GM10847 (cell line): ENCODE measurements around the gene FARP2.

ENCODE experiments used
- POLR2A ChIP-seq: IDR thresholded peaks from 2 replicates; pipeline ENCODE4 v1.6.1; 2011; ENCODE audit not compliant: insufficient read length; ENCODE audit errors: extremely low read depth

Gene FARP2

DNA sequence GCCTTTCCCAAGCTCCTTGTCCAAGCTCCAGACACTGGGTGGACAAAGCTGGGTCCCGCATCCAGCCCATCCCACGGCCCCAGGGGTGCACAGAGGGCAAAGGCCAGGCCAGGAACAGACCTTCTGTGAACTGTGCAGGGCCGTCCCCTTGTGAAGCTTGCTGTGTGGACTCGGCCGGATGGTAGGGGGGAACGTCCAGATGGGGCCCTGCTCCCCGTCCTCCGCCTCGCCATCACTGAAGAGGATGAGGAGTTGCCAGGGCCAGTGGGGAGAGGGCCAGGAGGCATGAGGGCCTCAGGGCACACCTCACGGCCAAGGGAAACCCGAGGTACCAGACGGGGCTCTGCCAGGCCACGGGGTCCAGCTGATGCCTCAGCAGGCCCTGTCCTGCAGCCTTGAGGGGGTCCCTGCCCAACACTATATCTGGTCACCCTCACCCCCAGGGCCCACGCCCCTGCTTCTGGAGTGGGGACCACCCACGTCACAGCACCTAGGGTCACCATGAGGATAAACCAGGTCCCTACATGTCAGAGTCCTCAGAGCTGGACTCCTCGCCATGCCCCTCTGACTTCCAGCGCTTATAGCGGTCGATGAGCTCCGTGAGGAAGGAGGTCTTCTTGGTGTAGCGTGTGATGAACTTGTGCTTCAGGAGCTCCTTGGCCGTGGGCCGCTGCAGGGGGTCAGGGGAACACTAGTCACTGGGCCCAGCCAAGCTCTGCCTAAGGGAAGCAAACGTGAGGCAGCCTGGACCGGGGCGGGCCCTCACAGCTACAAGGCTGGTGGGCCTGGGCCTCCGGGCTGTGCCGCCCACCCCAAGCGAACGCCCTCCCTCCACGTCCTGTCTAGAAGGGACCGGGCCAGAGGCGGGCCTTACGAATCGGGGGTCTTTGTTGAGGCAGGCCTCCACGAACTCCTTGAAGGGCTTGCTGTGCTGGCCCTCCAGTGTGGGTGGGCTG is 142.3 kb downstream of the FARP2 start:
- no peak for TF ChIP-seq POLR2A

DNA sequence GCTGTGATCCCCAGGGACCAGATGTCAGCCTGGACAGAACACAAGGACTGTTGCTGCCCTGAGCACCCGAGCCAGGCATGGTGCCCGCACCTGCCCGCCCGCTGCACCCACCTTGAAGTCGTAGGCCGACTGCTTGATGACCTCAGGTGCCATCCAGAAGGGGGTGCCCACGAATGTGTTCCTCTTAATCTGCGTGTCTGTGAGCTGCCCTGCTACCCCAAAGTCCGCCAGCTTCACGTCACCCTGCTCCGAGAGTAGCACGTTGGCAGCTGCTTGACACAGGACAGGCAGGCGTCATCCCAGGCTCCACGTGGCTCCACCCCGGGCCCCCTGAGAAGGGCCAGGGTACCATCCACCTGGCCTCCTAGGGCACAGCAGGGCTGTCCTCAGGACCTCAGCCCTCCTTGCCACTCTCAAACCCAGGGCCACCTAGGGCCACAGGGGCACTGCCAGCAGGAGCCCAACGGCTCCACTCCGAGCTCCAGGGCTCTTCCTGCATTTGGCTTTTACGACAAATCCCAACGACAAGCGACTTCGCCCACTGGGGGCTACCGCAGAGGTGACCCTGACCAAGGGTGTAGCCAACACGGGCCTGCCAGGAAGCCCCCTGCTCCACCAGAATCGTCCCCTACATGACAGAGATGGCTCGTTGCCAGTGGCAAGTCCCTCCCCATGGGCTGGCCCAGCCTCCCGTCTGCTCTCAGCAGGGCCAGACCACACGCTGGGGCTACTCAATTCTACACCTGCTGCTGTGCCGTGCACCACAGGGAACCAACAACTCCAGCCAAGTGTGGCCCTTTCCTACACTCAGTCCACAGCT is 143.3 kb downstream of the FARP2 start:
- no peak for TF ChIP-seq POLR2A

DNA sequence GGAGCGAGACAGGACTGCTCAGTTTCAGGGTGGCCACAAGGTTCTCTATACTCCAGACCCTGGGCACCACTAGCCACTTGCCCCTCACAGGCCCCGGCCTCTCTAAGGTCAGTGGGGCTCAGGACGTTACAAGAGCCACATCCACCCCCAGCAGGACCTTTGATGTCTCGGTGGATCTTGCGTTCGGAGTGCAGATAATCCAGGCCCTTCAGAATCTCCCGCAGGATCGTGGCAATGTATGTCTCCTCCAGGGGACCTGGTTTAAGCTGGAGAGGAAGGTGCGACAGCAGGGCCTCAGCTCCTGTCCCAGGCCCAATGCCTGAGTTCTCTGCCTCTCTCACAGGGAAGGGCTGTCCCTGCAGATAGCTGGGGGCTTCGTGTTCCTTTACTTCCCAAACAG is 143.9 kb downstream of the FARP2 start:
- TF ChIP-seq POLR2A, result no peak

DNA sequence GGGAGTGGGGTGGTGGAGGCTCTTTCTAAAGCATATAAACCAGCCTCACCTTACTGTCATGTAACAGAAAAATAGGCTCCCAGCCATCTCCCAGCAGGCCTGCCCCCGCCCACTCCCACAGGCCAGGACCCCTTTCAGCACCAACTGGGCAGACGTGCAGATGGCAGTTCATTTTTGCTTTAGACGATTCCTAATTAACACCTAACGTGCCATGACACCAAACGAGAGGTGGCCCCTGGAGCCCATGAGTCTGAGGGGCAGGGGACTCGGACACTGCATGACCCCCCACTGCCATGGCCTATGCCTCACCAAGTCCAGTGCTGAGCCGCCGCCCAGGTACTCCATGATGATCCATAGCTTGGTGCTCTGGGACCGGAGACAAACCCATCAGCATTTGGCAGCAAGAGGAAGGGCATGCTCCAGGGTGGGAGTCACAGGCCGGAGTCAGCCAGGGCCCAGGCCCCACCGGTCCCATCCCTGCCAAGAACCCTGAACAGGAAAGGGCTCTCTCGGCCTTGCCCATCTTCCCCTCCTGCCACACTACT is 144.4 kb downstream of the FARP2 start:
- no peak for TF ChIP-seq POLR2A

DNA sequence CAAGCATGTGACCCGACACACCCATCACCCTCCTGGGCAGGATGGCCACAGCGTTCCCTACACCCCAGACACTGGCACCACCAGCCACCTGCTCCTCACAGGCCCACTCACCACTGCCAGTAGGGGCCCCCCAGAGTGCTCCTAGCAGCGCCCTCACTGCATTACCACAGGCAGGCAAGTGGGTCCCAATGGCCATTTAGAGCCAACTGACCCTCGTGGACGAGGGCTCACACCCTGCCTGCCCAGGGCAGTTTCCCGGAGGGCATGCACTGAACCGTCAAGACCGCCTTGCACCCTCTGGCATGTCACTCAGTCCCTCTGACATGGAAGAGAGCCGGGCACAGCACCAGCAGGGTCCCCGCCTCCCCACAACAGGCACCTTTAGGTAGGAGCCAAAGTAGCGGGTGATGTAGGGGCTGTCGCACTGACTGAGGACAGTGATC is 145.0 kb downstream of the FARP2 start:
- no peak for TF ChIP-seq POLR2A

DNA sequence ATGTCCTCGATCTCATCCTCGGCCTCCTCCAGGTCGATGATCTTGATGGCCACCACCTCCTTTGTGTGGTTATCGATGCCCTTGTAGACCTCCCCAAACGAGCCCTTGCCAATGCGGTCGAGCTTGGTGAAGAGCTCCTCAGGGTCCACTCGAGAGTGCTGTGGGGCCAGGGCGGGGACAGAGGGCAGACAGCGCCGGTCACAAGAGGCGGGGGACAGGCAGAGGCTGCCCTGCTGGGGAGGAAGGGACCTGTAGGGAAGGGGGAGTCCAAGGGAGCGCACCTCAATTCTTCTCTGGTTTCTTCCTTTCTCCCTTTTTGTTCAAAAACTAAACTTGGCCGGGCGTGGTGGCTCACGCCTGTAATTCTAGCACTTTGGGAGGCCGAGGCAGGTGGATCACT is 145.5 kb downstream of the FARP2 start:
- no peak for TF ChIP-seq POLR2A

DNA sequence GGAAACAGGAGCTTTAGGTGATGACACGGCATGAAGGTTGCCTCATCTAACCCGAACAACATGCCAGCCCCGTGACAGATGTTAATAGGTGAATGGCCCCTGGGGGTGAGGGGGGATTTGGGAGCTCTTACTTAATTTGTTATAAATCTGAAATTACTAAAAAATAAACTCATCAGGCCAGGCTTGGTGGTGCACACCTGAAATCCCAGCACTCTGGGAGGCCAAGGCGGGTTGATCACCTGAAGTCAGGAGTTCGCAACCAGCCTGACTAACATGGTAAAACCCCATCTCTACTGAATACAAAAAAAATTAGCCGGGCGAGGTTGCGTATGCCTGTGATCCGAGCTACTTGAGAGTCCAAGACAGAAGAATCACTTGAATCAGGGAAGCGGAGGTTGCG is 146.2 kb downstream of the FARP2 start:
- TF ChIP-seq POLR2A, result no peak

DNA sequence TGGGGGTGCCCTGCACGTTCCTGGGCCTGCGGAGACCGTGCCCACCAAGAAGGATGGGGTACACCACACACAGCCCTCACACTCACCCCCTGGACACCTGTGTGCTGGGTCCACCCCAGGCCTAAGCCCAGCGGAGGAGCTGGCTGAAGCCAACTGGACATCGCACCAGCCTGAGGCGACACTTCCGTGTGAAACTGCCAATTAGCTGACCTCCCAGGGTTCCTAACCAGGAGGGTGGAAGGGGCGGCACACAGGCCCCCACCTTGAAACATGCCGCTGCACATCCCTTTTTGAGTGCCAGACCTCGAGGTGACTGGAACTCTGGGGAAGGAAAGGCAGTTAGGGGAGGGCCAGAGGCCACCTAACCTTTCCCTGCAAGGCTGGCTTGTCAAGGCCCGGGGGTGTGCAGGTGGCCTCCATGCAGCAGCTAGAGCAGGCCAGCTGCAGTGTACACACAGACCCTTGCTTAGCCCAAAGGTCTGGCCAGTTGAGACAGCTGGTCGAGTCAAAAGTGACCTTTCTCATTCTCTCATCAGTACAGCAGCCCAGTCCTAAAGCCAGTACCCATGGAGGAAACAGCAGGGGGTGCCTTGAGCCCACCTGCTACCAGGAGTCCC is 147.8 kb downstream of the FARP2 start:
- TF ChIP-seq POLR2A, result no peak

DNA sequence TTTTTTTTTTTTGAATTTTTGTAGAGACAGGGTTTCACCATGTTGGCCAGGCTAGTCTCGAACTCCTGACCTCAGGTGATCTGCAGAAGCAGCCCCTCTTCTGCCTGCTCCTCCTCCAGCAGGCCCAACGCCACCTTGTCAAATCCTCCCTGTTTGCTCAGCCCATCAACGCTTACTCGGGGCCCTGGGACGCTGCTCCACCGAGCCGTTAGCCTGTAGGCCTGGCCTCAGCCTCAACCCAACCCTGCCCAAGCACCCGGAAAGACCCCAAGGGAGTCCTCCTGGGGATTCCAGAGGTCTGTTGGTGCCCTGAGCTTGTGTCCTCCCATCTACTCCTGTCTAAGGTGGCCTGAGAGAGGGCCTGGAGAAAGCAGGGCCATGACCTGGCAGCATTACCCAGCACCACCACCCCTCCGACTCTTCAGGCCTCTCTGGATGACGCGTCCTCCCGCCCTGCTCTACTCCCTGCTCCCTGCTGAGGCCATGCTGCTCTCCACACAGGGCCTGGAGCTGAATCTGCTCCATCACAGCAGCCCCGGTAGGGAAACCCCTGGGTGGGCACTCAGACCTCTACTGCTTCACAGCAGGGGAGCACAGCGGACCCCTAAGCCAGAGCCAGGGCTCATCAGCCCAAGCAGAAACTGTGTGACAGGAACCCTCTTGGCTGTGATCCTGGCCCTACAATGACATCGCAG is 149.1 kb downstream of the FARP2 start:
- TF ChIP-seq POLR2A, result no peak

DNA sequence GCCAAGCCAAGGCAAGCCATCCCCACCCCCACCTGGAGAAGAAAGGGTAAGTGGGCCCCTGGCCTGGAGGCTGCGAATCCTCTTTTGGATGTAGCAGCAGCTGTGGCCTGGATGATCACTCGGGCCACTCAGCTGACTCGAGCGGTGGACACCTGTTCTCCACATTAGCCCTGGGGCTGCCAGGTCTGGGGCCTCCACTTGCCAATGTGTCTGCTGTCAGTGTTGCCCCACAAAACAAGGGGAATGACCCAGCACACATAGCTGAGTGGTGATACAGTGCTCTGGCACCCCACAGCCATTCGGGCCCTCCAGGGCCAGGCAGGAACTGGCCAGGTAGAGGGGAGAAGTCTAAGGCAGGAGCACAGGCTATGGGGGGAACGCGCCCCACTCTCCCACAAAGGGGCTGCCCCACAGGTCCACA is 149.7 kb downstream of the FARP2 start:
- no peak for TF ChIP-seq POLR2A

DNA sequence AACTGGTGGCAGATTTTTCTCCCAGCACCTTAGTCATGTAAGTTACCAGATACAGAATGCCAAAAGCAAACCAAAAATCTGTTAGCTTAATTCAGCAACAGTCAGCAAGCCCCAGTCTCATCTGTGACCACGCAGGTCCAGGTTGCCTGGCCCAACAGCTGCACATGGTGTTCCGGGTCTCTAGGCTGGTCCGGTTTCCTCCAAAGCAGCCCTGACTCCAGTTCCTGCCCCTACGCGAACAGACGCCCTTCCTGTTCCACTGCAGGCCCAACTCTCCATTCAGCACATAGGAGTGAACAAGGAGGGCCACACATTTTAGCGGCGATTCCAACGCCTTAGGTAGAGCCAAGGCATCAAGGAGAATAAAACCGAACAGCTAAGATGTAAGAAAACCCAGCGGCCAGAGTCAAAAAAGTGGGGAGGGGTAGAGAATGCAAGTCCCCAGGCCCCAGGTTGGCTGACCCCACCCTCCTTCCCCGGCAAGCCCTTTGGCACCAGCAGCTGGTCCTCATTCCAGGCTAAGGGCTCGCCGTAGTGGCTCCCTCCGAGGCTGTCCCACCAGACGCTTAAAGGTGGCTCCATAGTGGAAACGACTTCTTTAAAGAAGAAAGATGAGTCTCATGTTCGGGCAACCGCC is 150.8 kb downstream of the FARP2 start:
- no peak for TF ChIP-seq POLR2A

DNA sequence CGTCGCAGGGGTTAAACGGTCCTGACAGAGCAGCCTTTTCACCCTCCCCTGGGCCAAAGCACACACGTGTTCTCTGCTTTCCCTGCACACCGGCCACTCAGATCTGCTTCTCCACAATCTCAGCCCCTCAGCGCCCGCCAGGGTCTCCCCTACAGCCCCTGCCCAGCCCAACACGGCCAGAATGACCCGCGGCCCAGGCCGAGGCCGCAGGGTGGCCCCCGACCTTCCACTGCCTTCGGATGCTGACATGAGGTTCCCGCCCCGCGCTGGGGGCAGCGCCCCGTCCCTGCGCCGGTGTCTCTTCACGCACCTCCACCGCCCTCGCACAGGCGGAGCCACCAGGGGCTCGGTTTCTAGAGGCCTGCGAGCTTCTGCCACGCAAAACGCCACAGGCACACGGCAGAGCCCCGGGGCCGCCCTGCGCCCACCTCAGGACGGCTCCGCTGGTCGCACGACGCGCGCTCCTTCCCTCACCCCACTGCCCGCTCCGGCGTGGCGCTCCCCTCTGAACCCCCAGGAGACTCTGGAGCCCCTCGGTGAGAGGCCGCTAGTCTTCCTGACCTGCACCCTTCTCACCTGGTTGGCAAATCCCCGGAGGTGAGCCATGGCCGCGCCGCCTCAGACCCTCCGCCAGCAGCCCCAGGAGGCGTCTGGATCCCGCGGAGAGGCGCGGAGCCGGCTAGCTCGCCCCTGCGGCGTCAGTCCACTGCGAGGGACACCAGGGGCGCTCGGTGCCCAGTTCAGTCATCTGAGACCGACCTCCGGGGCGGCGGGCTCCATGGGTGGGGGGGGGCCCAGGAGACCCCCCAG is 151.6 kb downstream of the FARP2 start:
- TF ChIP-seq POLR2A, result no peak

DNA sequence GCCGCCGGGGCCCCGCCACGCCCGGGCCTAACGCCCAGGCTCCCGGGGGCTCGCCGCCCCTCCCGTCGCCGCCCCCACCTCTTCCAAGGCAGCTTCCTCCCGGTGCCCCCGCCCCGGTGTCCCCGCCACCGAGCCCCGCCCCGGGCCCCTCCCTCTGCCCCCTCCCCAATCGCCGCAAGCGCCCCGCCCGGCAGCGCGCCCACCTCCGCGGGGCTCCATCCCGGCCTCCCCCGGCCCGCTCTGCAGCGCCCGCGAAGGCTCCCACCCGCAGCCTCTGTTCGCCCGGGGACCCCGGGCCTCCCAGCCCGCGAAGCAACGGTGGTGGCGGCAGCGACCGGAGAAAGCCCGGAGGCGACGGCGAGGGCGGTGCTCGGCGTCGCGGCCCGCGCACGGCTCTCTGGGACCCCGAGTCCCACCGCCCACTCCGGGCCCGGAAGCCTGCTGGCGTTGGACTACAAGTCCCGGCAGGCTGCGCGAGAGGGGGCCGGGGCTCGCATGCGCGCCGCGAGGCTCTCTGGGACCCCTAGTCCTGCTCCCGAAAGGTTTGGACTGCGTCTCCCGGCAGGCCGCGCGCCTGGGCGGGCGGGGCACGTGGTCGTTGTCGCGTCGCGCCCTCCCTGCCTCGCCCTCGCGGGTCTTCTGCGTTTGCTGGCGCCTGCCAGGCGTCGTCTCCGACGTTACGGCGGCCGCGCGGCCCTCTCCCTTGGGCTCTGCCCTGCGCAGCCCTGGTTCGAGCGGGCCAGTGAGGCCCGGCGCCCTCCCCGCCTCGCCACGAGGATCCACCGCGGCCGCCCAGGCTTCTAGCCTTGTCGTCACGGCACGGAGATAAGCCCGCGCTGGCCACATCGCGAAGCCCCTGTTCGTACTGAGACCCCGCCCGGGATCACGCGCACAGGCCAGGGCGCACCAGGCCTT is 152.4 kb downstream of the FARP2 start, which contains the start of gene STK25:
Gene STK25, minus strand, starts transcription at position 345 of the 915 bp plus-strand sequence. CDS start 549 bp downstream, outside the sequence.
- peak; percentile 68 for TF ChIP-seq POLR2A
